Adrenal gland (tissue), 12 donors: Measurements from ENCODE around the gene C18orf54. TPM values are rescaled to one million over a fixed set of nuclear protein-coding genes. Genes with fewer than 3 reads are reported as not detected.

Experiments
- DNase-seq, 7 donors: peaks; one replicate each; pipeline ENCODE4 v3.0.0-alpha.2; 2019 to 2020
- H3K27ac ChIP-seq, 5 donors: fragments of 200-600 bp; sonication (generic) in 4 of 5; 1 replicate in 3 of 5; 2 replicates in 2 of 5; pipeline versions ENCODE4 v1.5.1 to v1.8.0; 2016 to 2020; ENCODE audit warnings: mild to moderate bottlenecking in 1 of 5
- H3K27me3 ChIP-seq: fragments of 200-600 bp; 2 replicates; pipeline ENCODE4 v1.8.0; 2021
- H3K36me3 ChIP-seq, 2 donors: fragments of 200-600 bp; replicated peaks in 1 of 2; 1 replicate in 1 of 2; 2 replicates in 1 of 2; pipeline versions ENCODE4 v1.5.1 to v1.8.0; 2018 to 2022
- H3K4me1 ChIP-seq, 2 donors: fragments of 200-600 bp; replicated peaks in 1 of 2; 1 replicate in 1 of 2; 2 replicates in 1 of 2; pipeline versions ENCODE4 v1.5.1 to v1.8.0; 2018 to 2021
- H3K4me3 ChIP-seq, 4 donors: fragments of 200-600 bp; sonication (generic) in 3 of 4; one replicate each; pipeline ENCODE4 v1.5.1; 2016 to 2018
- H3K9me3 ChIP-seq, 3 donors: fragments of 200-600 bp; sonication (generic) in 1 of 3; replicated peaks in 1 of 3; 1 replicate in 2 of 3; 2 replicates in 1 of 3; pipeline versions ENCODE4 v1.5.1 to v1.8.0; 2016 to 2021
- CTCF ChIP-seq, 6 experiments: fragments of 450-650 bp in 4 of 6; fragments of 200-600 bp in 2 of 6; sonication (generic) in 1 of 6; IDR thresholded peaks; 1 replicate in 5 of 6; 2 replicates in 1 of 6; pipeline versions ENCODE4 v1.5.1 to v1.8.0; 2016 to 2021; ENCODE audit warnings: antibody characterized with exemption in 6 of 6, mild to moderate bottlenecking in 2 of 6, moderate library complexity in 1 of 6
- POLR2A ChIP-seq, 2 donors: fragments of 450-650 bp; IDR thresholded peaks; one replicate each; pipeline ENCODE4 v1.6.1; 2017; ENCODE audit warnings: antibody characterized with exemption in 2 of 2, mild to moderate bottlenecking in 2 of 2, moderate library complexity in 1 of 2
- WGBS, 4 donors: extraction: QIAGEN DNeasy Blood & Tissue Kit in 2 of 4; methylation state at CpG; one replicate each; pipeline versions ENCODE4 v1.1.5 to v1.1.7; 2013 to 2017; 5-methylcytosine and 5-hydroxymethylcytosine counted together
- intact Hi-C, 2 donors: fragments of 100-400 bp; cut with DNase I; formaldehyde crosslinking; loops; one replicate each; pipeline versions ENCODE4 v1.14.1 to v1.15.0; 2022 to 2023
- polyA plus RNA-seq, 3 donors: library from polyadenylated mRNA; stranded (reverse); fragments of 200-250 nt in 2 of 3; fragments of 350-450 nt in 1 of 3; fragmentation: Illumina TruSeq in 1 of 3; extraction: RNeasy Lipid Tissue Mini Kit (QIAGEN cat#74804) in 1 of 3; gene quantifications; one replicate each; pipeline ENCODE4 v1.2.3, GENCODE V29; 2013 to 2014
- total RNA-seq, 9 donors: library from RNA; depleted of rRNA in 4 of 9; stranded (reverse); fragments of >200 nt in 4 of 9; fragments of 120-200 nt in 1 of 9; fragmentation: NEBNext Ultra II Directional in 1 of 9; extraction: Animal tissue kit (Norgen Biotek cat#: 25700) in 1 of 9; gene quantifications; one replicate each; pipeline versions ENCODE4 v1.1.0 to v1.2.4, GENCODE V29; 2013 to 2023
- donor health status: healthy with polysubstance abuse.
- donor health status: Bipolar disorder and iron deficiency.
- donor health status: DM: yes; HTN: yes; CAD: no.
- donor health status: DM: no; HTN: no; CAD: no.
- donor health status: DM: no; HTN: no; CAD: no.
- donor health status: DM: yes; HTN: yes; CAD: no.

The C18orf54 gene
- total and polyA plus RNA-seq, 12 donors = 0.06 to 2.4 (median 0.74) TPM

GRCh38 chr18:54358495-54359040 lies 862 bp downstream of the C18orf54 start:
- H3K9me3 ChIP-seq = no peaks in the 10 kb centered on the region
- no peak for TF ChIP-seq POLR2A (IDR thresholded peaks at IDR 0.05)
- TF ChIP-seq CTCF (IDR thresholded peaks at IDR 0.05) = no peak
- no peaks in the 10 kb centered on the region for H3K36me3 ChIP-seq
- H3K27me3 ChIP-seq = no peaks in the 10 kb centered on the region
- no peak overlapping the region for H3K27ac ChIP-seq
- intact Hi-C loops = no loop called here
- H3K4me3 ChIP-seq = peak overlapping the region; percentile 36 to 83 (median 46)
- 2 to 3% (median 2%) methylated on average over 21 of the region's 21 CpGs for WGBS, 4 donors
- H3K4me1 ChIP-seq = peaks cover 0 to 8% of the 10 kb centered on the region in 2 donors
- DNase-seq = peak in 2 of 7 donors; percentile 3 to 15

- intact Hi-C loops = no loop called here
- no peak overlapping the region for H3K4me3 ChIP-seq
- H3K9me3 ChIP-seq = no peaks in the 10 kb centered on the region
- no peaks in the 10 kb centered on the region for H3K27me3 ChIP-seq
- H3K4me1 ChIP-seq = peaks cover 0 to 8% of the 10 kb centered on the region in 2 donors
- WGBS, 4 donors = 65 to 72% (median 70%) methylated on average over 6 of the region's 6 CpGs
- H3K36me3 ChIP-seq = no peaks in the 10 kb centered on the region
- H3K27ac ChIP-seq = no peak overlapping the region
- no peak for TF ChIP-seq CTCF (IDR thresholded peaks at IDR 0.05)
- DNase-seq = no peak
Measured at GRCh38 chr18:54359233-54359632, 1.5 kb downstream of the C18orf54 start.

GRCh38 chr18:54360406-54360805 lies 2.7 kb downstream of the C18orf54 start:
- Histone ChIP-seq H3K4me3 (no peak overlapping the region), H3K4me1 (peaks cover 0 to 8% of the 10 kb centered on the region in 2 donors), H3K9me3 (no peaks in the 10 kb centered on the region), H3K36me3 (no peaks in the 10 kb centered on the region), H3K27ac (no peak overlapping the region), H3K27me3 (no peaks in the 10 kb centered on the region)
- no peak for DNase-seq
- TF ChIP-seq POLR2A (IDR thresholded peaks at IDR 0.05) (no peak), CTCF (IDR thresholded peaks at IDR 0.05) (no peak)
- intact Hi-C loops = no loop called here
- WGBS, 4 donors = 79 to 92% (median 87%) methylated on average over 3 of the region's 3 CpGs

- intact Hi-C loops = no loop called here
Measured at GRCh38 chr18:54378057-54378456, 20.4 kb downstream of the C18orf54 start.

More at GRCh38 chr18:54378057-54378456, 20.4 kb downstream of the C18orf54 start:
- WGBS, 4 donors = 88 to 92% (median 90%) methylated on average over 4 of the region's 4 CpGs
- H3K36me3 ChIP-seq = no peaks in the 10 kb centered on the region
- DNase-seq = no peak
- no peaks in the 10 kb centered on the region for H3K4me1 ChIP-seq
- H3K4me3 ChIP-seq = no peak overlapping the region
- TF ChIP-seq CTCF (IDR thresholded peaks at IDR 0.05) = no peak
- peaks cover 0 to 7% (median 0%) of the 10 kb centered on the region in 3 donors for H3K9me3 ChIP-seq
- H3K27ac ChIP-seq = no peak overlapping the region
- H3K27me3 ChIP-seq = no peaks in the 10 kb centered on the region
